Fibroblast of upper back skin (primary cell): ENCODE data around the gene EVC.

Source experiments
- DNase-seq: peaks from one replicate; pipeline ENCODE4 v3.0.0-alpha.2; 2013

Gene EVC

GRCh38 chr4:5710961-5711478 is at the start of gene EVC:
TSS of gene EVC (plus strand) at chr4:5711201. CDS start at chr4:5711381, 180 bp downstream.
- DNase-seq = peak; percentile 83

GRCh38 chr4:5661237-5661636 is 49.8 kb upstream of the EVC start:
- DNase-seq = no peak

DNA sequence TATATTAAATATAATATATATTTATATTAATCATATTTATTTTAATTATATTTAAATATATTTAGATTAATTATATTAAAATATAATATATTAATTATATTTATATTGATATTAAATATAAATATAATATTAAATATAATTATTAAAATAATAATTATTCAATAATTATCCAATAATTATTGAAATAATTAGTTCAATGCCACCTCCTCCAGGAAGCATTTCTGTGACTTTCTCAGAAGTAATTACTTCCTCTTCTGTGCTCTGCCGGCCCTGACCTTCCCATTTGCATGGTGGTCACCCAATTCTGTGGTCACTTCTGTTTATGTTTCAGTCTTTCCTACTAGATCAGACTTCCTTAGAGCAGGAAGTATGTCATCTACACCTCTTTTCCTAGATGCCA is 48.4 kb upstream of the EVC start:
- no peak for DNase-seq

DNA sequence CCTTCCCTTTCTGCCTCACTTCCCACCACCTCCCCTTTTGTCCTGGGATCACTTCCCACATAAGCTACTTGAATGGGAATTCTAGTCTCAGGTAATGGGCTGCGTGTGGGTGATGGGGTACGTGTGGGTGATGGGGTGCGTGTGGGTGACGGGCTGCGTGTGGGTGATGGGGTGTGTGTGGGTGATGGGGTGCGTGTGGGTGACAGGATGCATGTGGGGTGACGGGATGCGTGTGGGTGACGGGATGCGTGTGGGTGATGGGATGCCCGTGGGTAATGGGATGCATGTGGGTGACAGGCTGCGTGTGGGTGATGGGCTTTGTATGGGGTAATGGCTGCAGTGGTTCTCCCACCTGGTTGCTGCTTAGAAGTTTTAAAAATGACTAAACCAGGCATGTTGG is 46.2 kb upstream of the EVC start:
- DNase-seq = no peak

DNA sequence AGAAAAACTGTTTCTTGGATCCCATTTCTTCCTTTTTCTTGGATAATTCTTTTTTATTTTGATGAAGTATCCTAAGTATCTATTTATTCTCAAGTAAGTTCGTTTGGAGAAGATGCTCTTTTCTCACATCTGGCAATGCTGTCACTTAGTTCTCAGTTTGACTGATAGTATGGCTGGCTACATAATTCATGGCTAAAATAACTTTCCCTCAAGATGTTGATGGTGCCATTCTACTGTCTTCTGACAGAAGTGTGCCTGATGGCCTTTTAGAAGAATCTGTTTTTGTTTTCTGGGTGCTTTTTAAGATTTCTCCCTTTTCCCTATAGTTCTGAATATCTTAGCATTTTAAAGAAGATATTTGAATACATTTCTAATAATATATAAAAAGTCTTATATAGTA is 44.3 kb upstream of the EVC start:
- no peak for DNase-seq

GRCh38 chr4:5676763-5677162 is 34.2 kb upstream of the EVC start:
- DNase-seq = no peak

DNA sequence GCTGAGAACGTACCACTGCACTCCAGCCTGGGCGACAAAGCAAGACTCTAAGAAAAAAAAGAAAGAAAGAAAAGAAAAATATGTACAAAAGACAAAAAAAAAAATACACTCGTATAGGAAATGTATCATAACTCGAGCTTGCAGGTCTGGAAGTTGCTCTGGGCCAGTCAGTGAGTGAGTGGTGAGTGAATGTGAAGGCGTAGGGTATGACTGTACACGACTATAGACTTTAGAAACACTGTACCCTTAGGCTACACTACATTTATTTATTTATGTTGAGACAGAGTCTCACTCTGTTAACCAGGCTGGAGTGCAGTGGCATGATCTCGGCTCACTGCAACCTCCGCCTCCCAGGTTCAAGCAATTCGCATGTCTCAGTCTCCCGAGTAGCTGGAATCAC is 32.0 kb upstream of the EVC start:
- DNase-seq = no peak

GRCh38 chr4:5683566-5683965 is 27.4 kb upstream of the EVC start:
- no peak for DNase-seq

- DNase-seq = no peak
Measured at GRCh38 chr4:5685296-5685695, 25.7 kb upstream of the EVC start.

- DNase-seq = no peak
Measured at GRCh38 chr4:5686338-5686737, 24.7 kb upstream of the EVC start.

DNA sequence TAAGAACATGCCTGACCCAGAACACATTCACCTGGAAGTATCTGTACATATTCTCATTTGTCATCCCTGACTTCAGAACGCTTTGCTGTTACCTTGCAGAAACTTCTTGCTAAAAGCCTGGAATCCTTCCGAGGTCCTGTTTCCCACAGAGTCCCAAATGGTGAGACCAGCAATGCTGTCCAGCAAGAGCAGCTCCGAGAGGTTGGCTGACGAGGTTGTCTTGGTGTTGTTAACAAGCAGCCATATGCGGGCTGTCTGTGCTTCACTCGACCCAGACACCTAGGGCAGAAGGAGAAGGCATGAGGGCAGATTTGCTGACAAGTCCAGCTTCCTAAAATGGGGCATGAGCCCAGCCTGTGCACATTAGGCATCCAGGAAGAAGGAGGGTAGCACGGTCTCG is 21.9 kb upstream of the EVC start:
- no peak for DNase-seq

DNA sequence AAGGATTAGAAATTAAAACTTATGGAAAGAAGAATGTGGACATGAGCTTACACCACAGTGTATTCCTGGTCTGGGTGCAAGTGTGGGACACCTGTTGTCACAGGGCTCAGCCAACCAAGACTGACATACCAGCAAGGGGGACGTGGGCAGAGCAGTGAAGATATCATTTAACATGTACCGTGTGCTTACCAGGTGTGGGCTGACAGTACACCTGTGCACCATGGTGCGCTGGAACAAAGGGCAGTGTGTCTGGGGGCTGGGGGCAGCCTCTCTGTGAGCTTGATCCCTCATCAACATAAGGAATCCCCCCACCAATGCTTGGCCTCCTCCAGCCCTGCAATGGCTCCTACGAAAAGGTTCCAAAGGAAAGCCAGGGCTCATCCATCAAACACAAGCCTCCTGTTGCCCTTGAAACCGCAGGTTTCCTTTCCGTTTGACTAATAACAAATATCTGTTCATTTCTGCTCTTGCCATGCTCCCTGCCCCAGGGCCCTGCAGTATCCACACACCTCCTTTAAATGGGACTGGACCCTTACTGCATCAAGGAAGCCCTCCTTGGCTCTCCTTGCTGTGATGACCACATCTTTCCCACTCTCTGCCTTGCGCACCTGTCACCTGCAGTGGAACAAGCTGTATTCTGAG is 19.4 kb upstream of the EVC start:
- no peak for DNase-seq

GRCh38 chr4:5693871-5694270 is 17.1 kb upstream of the EVC start:
- no peak for DNase-seq

GRCh38 chr4:5696341-5696740 is 14.7 kb upstream of the EVC start:
- no peak for DNase-seq

DNA sequence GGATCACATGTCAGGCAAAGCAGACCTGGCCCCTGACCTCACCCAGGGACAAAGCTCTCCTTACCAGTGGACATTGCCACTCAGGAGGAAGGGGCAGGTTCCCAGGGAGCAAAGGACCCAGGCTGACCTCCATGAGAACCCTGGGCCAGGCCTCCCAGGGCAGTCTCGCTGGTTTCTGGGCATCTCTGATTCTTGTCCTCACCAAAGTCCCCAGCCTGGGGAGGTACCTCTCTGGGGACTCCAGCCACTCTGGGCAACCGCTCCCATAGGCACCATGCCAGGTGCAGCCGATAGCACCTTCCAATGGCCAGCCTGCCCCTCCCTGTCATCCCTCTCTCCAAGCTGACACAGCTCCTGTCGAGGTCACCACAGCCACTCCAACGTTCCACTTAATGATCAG is 10.5 kb upstream of the EVC start:
- no peak for DNase-seq

- DNase-seq = no peak
Measured at GRCh38 chr4:5701971-5702370, 9.0 kb upstream of the EVC start.

GRCh38 chr4:5703831-5704230 is 7.2 kb upstream of the EVC start:
- no peak for DNase-seq

GRCh38 chr4:5704276-5704675 is 6.7 kb upstream of the EVC start:
- DNase-seq = no peak

DNA sequence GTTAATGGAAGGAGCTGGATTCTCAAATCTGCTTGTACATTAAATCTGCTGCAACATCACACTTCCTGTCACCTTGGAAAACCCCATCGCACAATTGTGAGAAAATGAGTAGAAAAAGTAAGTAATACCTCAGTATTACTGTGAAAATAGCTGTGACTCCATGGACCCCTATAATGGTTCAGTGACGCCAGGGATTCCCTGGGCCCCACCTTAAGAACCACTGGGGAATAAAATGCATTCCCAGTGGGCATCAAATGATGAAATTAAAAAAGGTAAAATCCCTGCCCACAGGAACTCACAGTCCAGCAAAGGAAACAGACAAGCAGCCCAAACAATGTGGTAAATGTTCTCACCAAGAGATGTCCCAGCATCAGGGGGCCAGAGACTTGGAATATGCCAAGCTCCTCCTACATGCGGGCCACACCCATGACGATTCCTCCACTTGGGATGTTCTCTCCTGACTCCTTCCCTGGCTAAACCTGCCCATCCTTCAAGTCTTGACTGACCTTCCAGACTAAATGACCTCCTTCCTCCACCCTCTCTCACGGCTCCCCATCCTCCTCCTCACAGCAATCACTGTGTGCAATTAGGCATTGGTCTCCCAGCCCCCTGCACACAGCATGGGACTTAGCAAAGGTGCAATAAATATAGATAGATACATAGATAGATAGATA is 5.2 kb upstream of the EVC start:
- no peak for DNase-seq

DNA sequence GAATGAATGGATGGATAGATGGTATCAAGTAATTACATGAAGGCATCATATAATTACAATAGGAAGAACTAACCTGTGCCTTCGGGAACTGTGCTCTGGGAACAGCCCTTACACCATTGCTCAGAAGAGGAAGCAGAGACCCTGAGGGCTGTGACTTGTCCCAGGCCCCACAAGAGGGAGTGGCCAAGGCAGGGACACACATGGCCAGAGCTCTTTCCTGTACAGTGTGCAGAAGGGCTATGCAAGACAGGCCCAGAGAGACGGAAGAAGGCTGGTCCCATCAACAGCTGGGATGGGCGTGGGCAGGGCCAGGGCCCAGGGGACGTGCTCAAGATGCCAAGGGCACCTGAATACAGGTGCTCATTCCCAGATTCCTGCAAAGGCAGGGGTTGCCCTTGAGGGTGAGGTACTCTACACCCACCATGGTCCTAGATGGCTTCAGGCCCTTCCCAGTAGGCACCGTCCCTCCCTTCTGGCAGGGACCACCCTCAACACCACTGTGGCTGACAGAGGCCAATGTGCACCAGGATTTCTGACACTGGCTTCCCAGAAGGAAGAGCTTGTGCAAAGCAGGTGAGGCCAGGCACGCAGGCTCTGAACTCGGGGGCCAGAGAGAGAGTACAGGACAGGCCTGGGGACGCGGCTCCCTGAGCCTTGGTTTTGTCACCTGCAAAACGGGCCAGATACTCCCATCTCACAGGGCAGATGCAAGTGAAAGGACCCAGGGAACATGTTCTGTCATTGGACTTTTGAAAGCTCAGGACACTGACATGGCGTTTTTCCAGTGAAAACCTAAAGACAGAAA is 4.3 kb upstream of the EVC start:
- DNase-seq = no peak

GRCh38 chr4:5707366-5707765 is 3.6 kb upstream of the EVC start:
- no peak for DNase-seq

GRCh38 chr4:5707778-5708448 is 3.1 kb upstream of the EVC start:
- DNase-seq = no peak

- DNase-seq = peak; percentile 58
Measured at GRCh38 chr4:5708449-5709206, 2.4 kb upstream of the EVC start, which contains the start of gene EVC2. TSS of gene EVC2 (minus strand) at chr4:5708559. CDS start at chr4:5708513, 46 bp downstream.
